Measurements from ENCODE around the gene HUS1B. TPM values are rescaled to one million over a fixed set of nuclear protein-coding genes. Genes with fewer than 3 reads are reported as not detected.

HUS1B gene
- 0.54 and 1.0 TPM in 2 replicates for total RNA-seq

DNA sequence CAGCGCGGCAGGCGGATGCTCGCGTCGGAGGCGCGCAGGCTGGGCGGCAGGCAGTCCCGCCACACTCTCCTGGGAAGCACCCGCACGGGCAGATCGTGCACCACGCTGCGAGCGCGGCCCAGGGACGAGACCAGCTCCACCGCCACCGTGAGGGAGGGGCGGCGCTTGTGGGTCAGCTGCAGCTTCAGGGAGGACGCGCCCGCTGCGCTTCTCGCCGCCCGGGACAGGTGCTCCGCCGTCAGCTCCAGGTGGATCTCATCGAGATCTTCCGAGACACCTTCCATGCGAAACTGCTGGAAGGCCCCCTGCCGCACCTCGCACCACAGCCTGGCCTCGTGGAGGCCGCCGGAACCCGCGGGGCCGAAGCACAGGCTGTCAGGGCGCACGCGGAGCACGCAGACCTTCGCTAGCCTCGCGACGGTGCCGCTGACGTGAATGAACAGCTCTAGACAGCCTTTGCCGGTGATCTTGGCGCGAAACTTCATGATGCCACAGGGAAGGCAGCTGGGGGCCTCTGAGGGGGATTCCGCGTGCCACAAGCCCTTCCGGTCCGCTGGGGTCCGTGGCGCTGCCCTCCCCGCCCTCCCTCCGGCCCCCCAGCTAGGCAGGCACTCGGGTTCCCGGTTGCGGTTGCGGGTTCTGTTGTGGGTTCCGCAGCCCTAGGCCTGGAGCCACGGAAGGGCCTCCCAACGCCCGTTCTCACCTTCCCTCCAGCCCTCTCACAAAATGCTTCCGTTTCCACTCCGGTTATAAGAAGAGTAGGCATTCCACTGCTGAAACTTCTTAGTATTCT is at the start of gene HUS1B:
Gene HUS1B (minus strand): TSS at position 641 of the 793 bp plus-strand sequence. CDS start 156 bp downstream, at position 485.

DNA sequence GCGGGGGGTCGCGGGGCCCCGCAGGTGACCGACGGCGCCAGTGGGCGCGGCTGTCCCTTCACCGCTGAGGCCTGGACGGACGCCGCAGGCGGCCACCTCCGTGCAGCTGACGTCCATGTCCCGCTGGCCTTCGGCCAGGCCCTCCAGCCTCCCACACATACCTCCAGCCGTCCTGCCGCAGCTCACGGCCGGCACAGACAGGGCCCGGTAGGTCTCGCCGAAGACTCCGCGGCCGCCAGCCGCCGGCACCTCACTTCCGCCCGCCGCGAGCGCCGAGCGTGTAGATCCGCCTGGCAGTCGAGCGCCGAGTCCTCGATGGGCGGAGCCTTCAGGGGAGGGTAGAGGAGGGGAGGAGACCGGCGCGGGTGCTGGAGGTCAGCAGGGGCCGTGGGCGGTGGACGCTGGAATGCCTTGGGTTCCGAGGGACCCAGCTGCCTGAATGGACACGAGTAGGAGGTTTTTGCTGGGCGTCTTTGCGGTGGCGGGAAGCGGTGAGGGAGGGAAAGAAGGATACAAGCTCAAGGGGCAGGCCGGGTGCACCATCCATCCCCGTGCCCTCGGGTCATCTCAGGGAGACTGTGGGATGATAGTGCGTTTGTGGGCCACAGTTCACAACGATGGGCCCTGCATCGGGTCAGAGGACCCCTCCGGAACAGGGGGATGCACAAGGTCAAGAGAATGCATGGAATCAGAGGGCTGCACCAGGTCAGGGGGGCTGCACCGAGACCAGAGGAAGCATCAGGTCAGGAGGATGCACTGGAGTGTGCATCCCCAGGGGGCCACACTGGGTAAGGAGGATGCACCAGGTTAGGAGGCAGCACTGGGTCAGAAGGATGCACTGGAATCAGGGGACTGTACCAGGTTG is 36.2 kb upstream of the HUS1B start, which contains the start of gene EXOC2:
Gene EXOC2 (minus strand): TSS at position 282 of the 865 bp plus-strand sequence. CDS start 55,321 bp downstream, outside the sequence.

Other genes with a start within 250 kb of the HUS1B start
- gene EXOC2, start 36.0 kb upstream of the HUS1B start, total RNA-seq = 23.9 and 25.6 TPM in 2 replicates